ENCODE data around the gene EXOC4. TPM values are rescaled to one million over a fixed set of nuclear protein-coding genes. Genes with fewer than 3 reads are reported as not detected.

The EXOC4 gene
- total and polyA plus RNA-seq, 2 of the 8 experiments (the other 6 are each of a cell fraction or from before 2014, with no cell fraction given) = 27.0 to 67.3 TPM

GRCh38 chr7:134009314-134010110 is 756.6 kb downstream of the EXOC4 start (continued):
- TF ChIP-seq KDM4A (IDR thresholded peaks at IDR 0.05; ENCODE audit: low read depth, low read length, severe bottlenecking) (no peak), BACH1 (IDR thresholded peaks at IDR 0.05; ENCODE audit: low read length) (no peak), GTF2F1 (IDR thresholded peaks at IDR 0.05; ENCODE audit: borderline replicate concordance, low read depth, low read length) (no peak), EZH2 (IDR thresholded peaks at IDR 0.05; ENCODE audit: low read depth, low read length, severe bottlenecking) (no peak), POLR2AphosphoS5 (IDR thresholded peaks at IDR 0.05; ENCODE audit: low read depth, low read length) (no peak), CBX8 (IDR thresholded peaks at IDR 0.05; ENCODE audit: borderline replicate concordance, low read depth, low read length) (no peak), POU5F1 (IDR thresholded peaks at IDR 0.05; ENCODE audit: low read depth, low read length) (no peak), SIRT6 (IDR thresholded peaks at IDR 0.05; ENCODE audit: low read length) (no peak), HDAC6 (IDR thresholded peaks at IDR 0.05; ENCODE audit: low read depth, low read length) (no peak)
